ENCODE results near the gene CLDND1. TPM values are rescaled to one million over a fixed set of nuclear protein-coding genes. Genes with fewer than 3 reads are reported as not detected.

The CLDND1 gene
- total and polyA plus RNA-seq, 2 of the 13 experiments (the other 11 are each of a cell fraction or from before 2014, with no cell fraction given): 50.8 to 121 TPM

- H4K20me1 ChIP-seq (ENCODE audit: insufficient read depth, low read length): no peaks in the 10 kb centered on the region
- no peaks in the 10 kb centered on the region for H3K9me3 ChIP-seq (ENCODE audit: low read length)
- intact Hi-C loops (cut with micrococcal nuclease; ENCODE audit: unreplicated experiment): no loop called here
- peaks cover 2 to 13% of the 10 kb centered on the region in 2 experiments; a peak in 3 of 5 replicates for H3K36me3 ChIP-seq (replicated peaks in 1 of 2; ENCODE audit: control insufficient read depth in 1 of 2, insufficient read depth in 2 of 2, low read length in 2 of 2)
- BruUV-seq (replicated peaks): no TSS peak
- FAIRE-seq (no peak), ATAC-seq (no peak), DNase-seq (ENCODE audit: low spot score) (no peak)
- H2AFZ ChIP-seq (ENCODE audit: low read length): no peak overlapping the region
- no peak overlapping the region for H3K4me2 ChIP-seq (ENCODE audit: low read depth, low read length)
- in situ Hi-C loops (cut with HindIII; ENCODE audit: extremely low pct_ligation_motif_present, low pct_unique_long_range_greater_than_20kb): no loop called here
- 96% methylated on average over 3 of the region's 3 CpGs for WGBS (ENCODE audit: low lambda C conversion rate)
- ChIA-PET POLR2A (no interaction called here), CTCF (ENCODE audit: low intra/inter-chr PET ratio, low total read pairs) (no interaction called here)
- no peaks in the 10 kb centered on the region for H3K79me2 ChIP-seq (ENCODE audit: insufficient read depth, low read length)
- no peak overlapping the region for H3K27ac ChIP-seq (ENCODE audit: extremely low read length, insufficient read depth, low read length)
- H3K4me1 ChIP-seq (ENCODE audit: insufficient read depth, low read length): no peaks in the 10 kb centered on the region
- H3K9ac ChIP-seq (ENCODE audit: insufficient read depth, low read depth, low read length): no peak overlapping the region
- H3K4me3 ChIP-seq (replicated peaks in 1 of 3; ENCODE audit: insufficient read depth in 1 of 3, low read depth in 2 of 3, low read length in 3 of 3): no peak overlapping the region
- no peaks in the 10 kb centered on the region for H3K27me3 ChIP-seq (ENCODE audit: control insufficient read depth in 1 of 2, insufficient read depth in 2 of 2, low read length in 2 of 2)
- TF ChIP-seq ZNF530 (CRISPR knock-in tag; IDR thresholded peaks at IDR 0.05; ENCODE audit: low read depth) (no peak), HOXD1 (CRISPR knock-in tag; IDR thresholded peaks at IDR 0.05) (no peak), MAX (IDR thresholded peaks at IDR 0.05) (no peak), NFIC (IDR thresholded peaks at IDR 0.05; ENCODE audit: low read length) (no peak), ZNF768 (CRISPR knock-in tag; IDR thresholded peaks at IDR 0.05) (no peak), ZNF883 (CRISPR knock-in tag; IDR thresholded peaks at IDR 0.05; ENCODE audit: not compliant biosample characterization) (no peak), SMC3 (IDR thresholded peaks at IDR 0.05; ENCODE audit: low read length) (no peak), ZBTB2 (CRISPR knock-in tag; IDR thresholded peaks at IDR 0.05; ENCODE audit: low read depth) (no peak), ARNTL (CRISPR knock-in tag; IDR thresholded peaks at IDR 0.05) (no peak), ZBTB42 (CRISPR knock-in tag; IDR thresholded peaks at IDR 0.05) (no peak), ZNF24 (IDR thresholded peaks at IDR 0.05) (no peak), SP140L (CRISPR knock-in tag; IDR thresholded peaks at IDR 0.05; ENCODE audit: borderline replicate concordance) (no peak)
Measured at GRCh38 chr3:98513736-98514135, 9.0 kb downstream of the CLDND1 start.

Measured in HepG2 (cell line).